DMS114 treated with DMSO at 0.1 percent for 48 hours (cell line): ENCODE data around the gene ALOX15B.
"Not testable (repeated sequence)": the region's sequence is repeated elsewhere in the genome, so short reads cannot be mapped to it uniquely, and the experiment has no call there.

Source experiments
- DNase-seq: peaks from one replicate; lab custom pipeline; 2025; ENCODE audit not compliant: unreplicated experiment; lab: John Stamatoyannopoulos, UW

The ALOX15B gene

GRCh38 chr17:8060274-8060673 is 21.4 kb downstream of the ALOX15B start:
- peak; percentile 59 for DNase-seq

- not testable (repeated sequence) for DNase-seq
These were observed 23.0 kb downstream of the ALOX15B start for GRCh38 chr17:8061851-8062250.

- DNase-seq: no peak
These were observed 23.6 kb downstream of the ALOX15B start for GRCh38 chr17:8062435-8062806.

GRCh38 chr17:8062807-8063483 is 24.1 kb downstream of the ALOX15B start:
- DNase-seq: no peak

GRCh38 chr17:8063761-8064534 is 25.1 kb downstream of the ALOX15B start:
- DNase-seq: no peak

- DNase-seq: no peak
These were observed 25.7 kb downstream of the ALOX15B start for GRCh38 chr17:8064561-8065019.

- no peak for DNase-seq
These were observed 28.2 kb downstream of the ALOX15B start for GRCh38 chr17:8066841-8067775.

GRCh38 chr17:8067806-8068205 is 28.9 kb downstream of the ALOX15B start:
- DNase-seq: no peak

- DNase-seq: no peak
These were observed 30.1 kb downstream of the ALOX15B start for GRCh38 chr17:8068736-8069586.

GRCh38 chr17:8069587-8069860 is 30.7 kb downstream of the ALOX15B start:
- no peak for DNase-seq

GRCh38 chr17:8071496-8071895 is 32.6 kb downstream of the ALOX15B start:
- DNase-seq: no peak

- no peak for DNase-seq
These were observed 33.5 kb downstream of the ALOX15B start for GRCh38 chr17:8072341-8072728.

- DNase-seq: no peak
These were observed 34.0 kb downstream of the ALOX15B start for GRCh38 chr17:8072729-8073461.

GRCh38 chr17:8073627-8074484 is 35.0 kb downstream of the ALOX15B start:
- DNase-seq: peak; percentile 11

GRCh38 chr17:8074554-8074953 is 35.7 kb downstream of the ALOX15B start:
- DNase-seq: no peak

- no peak for DNase-seq
These were observed 36.2 kb downstream of the ALOX15B start for GRCh38 chr17:8075081-8075480.

- no peak for DNase-seq
These were observed 36.9 kb downstream of the ALOX15B start for GRCh38 chr17:8075574-8076342.

GRCh38 chr17:8076502-8077266 is 37.8 kb downstream of the ALOX15B start:
- no peak for DNase-seq
